A549 treated with RU486 at 1 μM for 4 hours (cell line): ENCODE results near the gene NOL11. TPM values are rescaled to one million over a fixed set of nuclear protein-coding genes. Genes with fewer than 3 reads are reported as not detected.

Source experiments
- total RNA-seq: library from RNA; stranded (reverse); fragments of 200-300 nt; extraction: Qiagen RNA extraction; gene quantifications from 5 replicates; pipeline ENCODE4 v1.2.3, GENCODE V29; 2022; ENCODE audit warnings: low read depth

NOL11 gene
- total RNA-seq = 72.1 to 88.4 TPM (median 83.1 TPM) in 5 replicates

GRCh38 chr17:67717624-67718324 is at the start of gene NOL11:
TSS of gene NOL11 (plus strand) at chr17:67717936. CDS start at chr17:67717948, 12 bp downstream.

Other genes starting within 250 kb of the NOL11 start
- 34.7 to 43.0 TPM (median 36.2 TPM) in 5 replicates for gene BPTF, start 107.6 kb downstream of the NOL11 start, total RNA-seq